Rectal smooth muscle tissue (tissue), 1 donor: ENCODE results near the gene PLA2G2D.

ENCODE experiments used
- H3K27ac ChIP-seq: one replicate; pipeline ENCODE4 v1.7.0; 2013; ENCODE audit warnings: low read depth, low read length, inconsistent platforms
- H3K27me3 ChIP-seq: one replicate; pipeline ENCODE4 v1.7.0; 2013; ENCODE audit warnings: low read length; ENCODE audit not compliant: control insufficient read depth, insufficient read depth
- H3K36me3 ChIP-seq: one replicate; pipeline ENCODE4 v1.7.0; 2013; ENCODE audit warnings: low read length; ENCODE audit not compliant: control insufficient read depth, insufficient read depth
- H3K4me1 ChIP-seq: one replicate; pipeline ENCODE4 v1.7.0; 2013; ENCODE audit warnings: low read length; ENCODE audit not compliant: control insufficient read depth, insufficient read depth
- H3K4me3 ChIP-seq: one replicate; pipeline ENCODE4 v1.7.0; 2013; ENCODE audit warnings: low read length
- H3K9ac ChIP-seq: one replicate; pipeline ENCODE4 v1.7.0; 2013; ENCODE audit warnings: low read length

Gene PLA2G2D

DNA sequence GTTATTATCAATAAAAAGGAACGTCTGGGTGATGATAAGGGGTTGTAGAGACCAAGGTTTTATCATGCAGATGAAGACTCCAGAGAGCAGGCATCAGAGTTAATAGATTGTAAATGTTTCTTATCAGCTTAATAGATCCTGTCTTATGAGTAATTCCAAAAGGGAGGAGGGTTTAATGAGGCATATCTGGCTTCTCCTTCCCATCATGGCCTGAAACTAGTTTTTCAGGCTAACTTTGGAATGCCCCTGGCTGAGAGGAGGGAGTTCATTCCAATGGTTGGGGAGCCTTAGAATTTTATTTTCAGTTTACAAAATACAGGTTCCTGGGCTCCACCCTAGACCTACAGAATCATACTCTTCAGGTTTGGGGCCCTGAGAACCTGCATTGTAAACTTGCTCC is 13.5 kb downstream of the PLA2G2D start:
- Histone ChIP-seq H3K4me1 (no peaks in the 10 kb centered on the region), H3K4me3 (no peak overlapping the region), H3K27ac (no peak overlapping the region), H3K27me3 (no peaks in the 10 kb centered on the region), H3K9ac (no peak overlapping the region), H3K36me3 (no peaks in the 10 kb centered on the region)

DNA sequence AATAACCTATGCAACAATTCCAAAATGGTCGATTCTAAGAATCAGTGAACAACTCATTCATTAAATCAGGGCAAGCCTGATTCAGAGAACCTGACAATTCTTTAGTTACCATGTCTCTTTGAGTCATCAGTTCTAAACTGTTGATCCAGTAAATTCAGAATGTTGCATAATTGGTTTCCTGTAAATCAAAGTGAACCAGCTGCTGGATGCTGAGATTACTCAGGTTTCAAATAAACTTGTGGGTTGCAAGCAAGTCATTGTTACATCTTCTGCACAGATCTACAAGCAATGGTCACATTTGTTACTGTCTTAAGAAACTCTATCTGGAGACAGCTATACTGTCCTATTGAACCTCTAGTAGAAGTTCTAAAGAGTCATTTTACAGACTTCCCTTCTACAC is 16.5 kb downstream of the PLA2G2D start:
- Histone ChIP-seq H3K27ac (no peak overlapping the region), H3K27me3 (no peaks in the 10 kb centered on the region), H3K4me1 (no peaks in the 10 kb centered on the region), H3K4me3 (no peak overlapping the region), H3K9ac (no peak overlapping the region), H3K36me3 (no peaks in the 10 kb centered on the region)

DNA sequence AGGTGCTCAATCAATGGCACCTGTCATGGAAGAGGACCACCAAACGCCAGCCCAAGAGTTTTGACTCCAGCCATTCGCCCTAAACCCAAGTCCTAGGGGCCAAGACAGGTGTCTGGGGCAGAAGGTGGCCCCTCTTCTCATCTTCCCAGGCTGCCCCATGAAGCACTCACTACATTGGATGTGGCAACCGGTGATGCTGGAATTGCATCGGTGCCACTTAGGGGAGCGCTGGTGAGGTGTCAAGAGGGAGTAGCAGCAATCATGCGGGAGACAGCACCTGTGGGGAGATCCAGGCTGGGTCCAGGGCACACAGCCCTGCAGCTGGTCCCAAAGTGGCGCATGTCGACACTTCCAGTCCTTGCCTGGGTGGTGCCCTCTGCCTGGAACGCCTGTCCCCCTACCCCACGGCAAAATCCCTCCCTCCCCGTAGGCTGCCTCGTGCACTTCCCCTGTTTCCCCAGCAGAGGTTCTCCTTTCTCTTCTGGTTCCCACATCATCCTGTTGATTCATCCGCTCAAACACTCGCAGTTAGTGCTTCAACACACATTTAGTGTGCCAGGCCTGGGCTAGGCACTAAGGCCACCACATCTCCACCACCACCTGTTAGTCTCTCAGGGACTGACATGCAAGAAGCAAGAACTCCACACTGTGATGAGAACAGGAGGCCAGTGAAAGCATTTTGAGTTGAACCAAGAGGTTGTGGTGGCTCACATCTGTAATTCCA is 18.5 kb downstream of the PLA2G2D start:
- Histone ChIP-seq H3K4me3 (no peak overlapping the region), H3K27ac (no peak overlapping the region), H3K27me3 (no peaks in the 10 kb centered on the region), H3K9ac (no peak overlapping the region), H3K4me1 (no peaks in the 10 kb centered on the region), H3K36me3 (no peaks in the 10 kb centered on the region)

DNA sequence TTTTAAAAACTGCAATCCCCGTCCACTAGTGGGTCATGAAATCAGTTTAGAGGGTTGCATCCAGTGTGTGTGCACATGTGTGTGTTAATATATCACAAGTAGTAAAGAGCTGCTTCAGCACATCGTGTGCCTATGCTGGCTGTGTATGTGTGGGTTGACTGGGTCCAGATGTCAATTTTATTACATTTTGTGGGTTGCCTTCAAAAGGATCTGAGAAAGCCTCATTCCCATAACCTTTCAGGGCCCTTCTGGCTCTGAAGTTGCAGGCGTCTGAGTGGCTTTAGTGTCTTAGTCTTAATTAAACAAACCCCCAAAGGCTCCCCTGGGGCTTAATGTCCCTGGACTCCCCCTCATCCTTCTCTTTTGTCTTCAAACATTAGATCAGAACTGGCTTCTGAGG is 19.8 kb downstream of the PLA2G2D start:
- H3K4me1 ChIP-seq: no peaks in the 10 kb centered on the region
- no peak overlapping the region for H3K4me3 ChIP-seq
- no peaks in the 10 kb centered on the region for H3K36me3 ChIP-seq
- H3K27ac ChIP-seq: no peak overlapping the region
- H3K27me3 ChIP-seq: no peaks in the 10 kb centered on the region
- no peak overlapping the region for H3K9ac ChIP-seq

DNA sequence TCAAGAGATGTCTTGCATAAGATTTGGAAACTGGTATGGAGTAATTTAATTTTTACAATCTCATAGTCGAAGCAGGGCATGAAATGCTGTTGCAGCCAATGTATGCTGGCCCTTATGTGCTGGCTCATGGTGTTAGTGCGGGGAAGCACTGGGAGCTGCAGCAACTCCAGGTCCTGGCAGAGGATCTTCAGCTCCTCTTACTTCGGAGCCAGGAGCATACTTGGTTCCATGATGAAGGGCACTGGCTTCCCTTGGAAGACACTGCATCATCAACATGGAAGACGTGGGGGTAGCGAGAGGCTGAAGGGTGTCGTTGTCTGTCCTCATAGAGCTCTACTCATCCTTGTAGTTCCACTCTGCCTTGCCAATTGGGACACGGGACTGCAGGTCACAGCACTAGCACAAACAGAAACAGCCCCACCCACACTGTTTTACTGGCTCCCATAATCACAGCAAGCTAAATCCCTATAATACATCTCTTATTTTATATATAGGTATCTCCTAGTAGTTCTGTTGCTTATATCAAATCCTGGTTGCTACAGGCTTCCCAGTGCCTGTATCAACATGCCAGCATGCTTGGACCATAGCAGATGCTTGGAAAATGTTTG is 22.4 kb downstream of the PLA2G2D start:
- Histone ChIP-seq H3K4me3 (no peak overlapping the region), H3K27ac (no peak overlapping the region), H3K9ac (no peak overlapping the region), H3K36me3 (no peaks in the 10 kb centered on the region), H3K27me3 (no peaks in the 10 kb centered on the region), H3K4me1 (no peaks in the 10 kb centered on the region)

DNA sequence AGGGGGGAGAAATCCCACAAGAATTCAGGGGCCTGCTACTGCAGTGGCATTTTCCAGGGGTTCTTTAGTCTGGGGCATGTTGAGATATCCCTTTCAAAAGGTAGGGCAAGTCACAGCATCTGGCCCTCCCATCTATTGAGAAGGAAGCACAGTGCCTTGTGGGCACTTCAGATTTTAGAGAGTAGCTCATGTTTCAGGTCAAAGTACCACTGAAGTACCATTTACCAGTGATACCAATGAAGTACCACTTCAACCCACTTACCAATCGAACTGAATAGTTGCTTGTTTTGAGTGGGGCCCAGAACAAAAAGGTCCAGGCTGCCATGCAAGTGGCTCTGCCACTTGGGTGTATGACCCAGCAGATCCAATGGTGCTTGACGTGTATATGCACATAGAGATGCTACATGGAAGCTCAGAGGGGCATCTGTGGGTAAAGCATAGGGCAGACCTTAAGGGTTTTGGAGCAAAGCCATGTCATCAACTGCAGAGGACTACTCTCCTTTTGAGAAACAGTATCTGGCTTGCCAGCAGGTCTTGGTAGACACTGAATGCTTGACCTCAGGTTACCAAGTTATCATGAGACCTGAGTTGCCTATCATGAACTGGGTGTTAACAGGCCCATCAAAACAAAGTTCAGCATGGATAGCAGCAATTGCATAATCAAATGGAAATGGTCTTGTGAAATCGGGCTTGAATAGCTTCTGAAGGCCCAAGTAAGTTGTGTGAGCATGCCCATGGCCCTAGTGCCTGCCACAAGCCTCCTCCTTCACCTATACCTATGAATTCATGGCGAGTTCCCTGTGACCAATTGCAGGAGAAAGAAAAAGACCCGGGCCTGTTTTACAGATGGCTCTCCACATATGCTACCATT is 23.5 kb downstream of the PLA2G2D start:
- Histone ChIP-seq H3K27ac (no peak overlapping the region), H3K4me3 (no peak overlapping the region), H3K36me3 (no peaks in the 10 kb centered on the region), H3K27me3 (no peaks in the 10 kb centered on the region), H3K4me1 (no peaks in the 10 kb centered on the region), H3K9ac (no peak overlapping the region)

DNA sequence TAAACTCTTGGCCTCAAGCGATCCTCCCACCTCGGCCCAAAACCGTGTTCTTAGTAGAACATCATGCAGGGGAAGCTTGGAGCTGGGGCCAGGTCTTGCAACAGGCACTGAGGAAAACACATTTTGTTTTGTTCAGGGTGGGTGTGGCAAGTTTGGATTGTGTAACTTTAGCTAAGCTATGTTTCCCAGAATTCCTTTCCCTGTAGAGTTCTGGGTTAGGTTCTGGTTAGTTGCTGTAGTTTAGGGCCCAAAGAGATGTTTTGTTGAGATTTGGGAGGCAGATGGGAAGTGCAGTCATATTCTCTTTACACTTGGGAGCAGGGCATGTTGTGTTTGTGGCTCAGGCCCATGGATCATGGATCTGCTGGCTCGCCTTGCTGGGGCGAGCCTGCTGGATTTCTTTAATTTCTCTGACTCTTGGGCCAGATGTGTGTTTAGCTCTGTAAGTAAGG is 25.4 kb downstream of the PLA2G2D start:
- no peak overlapping the region for H3K27ac ChIP-seq

DNA sequence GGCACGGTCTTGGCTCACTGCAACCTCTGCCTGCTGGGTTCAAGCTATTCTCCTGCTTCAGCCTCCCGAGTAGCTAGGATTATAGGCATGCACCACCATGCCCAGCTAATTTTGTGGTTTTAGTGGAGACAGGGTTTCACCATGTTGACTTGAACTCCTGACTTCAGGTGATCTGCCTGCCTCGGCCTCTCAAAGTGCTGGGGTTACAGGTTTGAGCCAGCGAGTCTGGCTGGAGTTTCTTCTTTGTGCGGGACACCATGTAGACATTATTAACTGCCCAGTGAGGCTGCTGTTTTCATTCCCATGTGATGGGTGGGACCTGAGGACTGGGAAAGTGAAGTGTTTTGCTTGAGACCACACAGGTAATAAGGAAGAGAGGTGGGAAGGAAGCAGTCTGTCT is 26.0 kb downstream of the PLA2G2D start:
- H3K4me3 ChIP-seq: no peak overlapping the region
- H3K27me3 ChIP-seq: no peaks in the 10 kb centered on the region
- H3K4me1 ChIP-seq: no peaks in the 10 kb centered on the region
- no peaks in the 10 kb centered on the region for H3K36me3 ChIP-seq
- no peak overlapping the region for H3K27ac ChIP-seq
- no peak overlapping the region for H3K9ac ChIP-seq

More for the DNA sequence above, 25.4 kb downstream of the PLA2G2D start:
- Histone ChIP-seq H3K9ac (no peak overlapping the region), H3K4me3 (no peak overlapping the region), H3K4me1 (no peaks in the 10 kb centered on the region), H3K27me3 (no peaks in the 10 kb centered on the region), H3K36me3 (no peaks in the 10 kb centered on the region)

DNA sequence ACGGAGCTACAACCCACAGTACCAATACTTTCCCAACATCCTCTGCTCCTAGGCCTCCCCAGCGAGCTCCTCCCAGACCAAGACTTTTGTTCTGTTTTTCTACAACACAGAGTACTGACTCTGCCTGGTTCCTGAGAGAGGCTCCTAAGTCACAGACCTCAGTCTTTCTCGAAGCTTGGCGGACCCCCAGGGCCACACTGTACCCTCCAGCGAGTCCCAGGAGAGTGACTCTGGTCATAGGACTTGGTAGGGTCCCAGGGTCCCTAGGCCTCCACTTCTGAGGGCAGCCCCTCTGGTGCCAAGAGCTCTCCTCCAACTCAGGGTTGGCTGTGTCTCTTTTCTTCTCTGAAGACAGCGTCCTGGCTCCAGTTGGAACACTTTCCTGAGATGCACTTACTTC is 28.7 kb downstream of the PLA2G2D start:
- no peaks in the 10 kb centered on the region for H3K36me3 ChIP-seq
- H3K9ac ChIP-seq: no peak overlapping the region
- no peaks in the 10 kb centered on the region for H3K4me1 ChIP-seq
- no peak overlapping the region for H3K27ac ChIP-seq
- no peaks in the 10 kb centered on the region for H3K27me3 ChIP-seq
- H3K4me3 ChIP-seq: no peak overlapping the region

DNA sequence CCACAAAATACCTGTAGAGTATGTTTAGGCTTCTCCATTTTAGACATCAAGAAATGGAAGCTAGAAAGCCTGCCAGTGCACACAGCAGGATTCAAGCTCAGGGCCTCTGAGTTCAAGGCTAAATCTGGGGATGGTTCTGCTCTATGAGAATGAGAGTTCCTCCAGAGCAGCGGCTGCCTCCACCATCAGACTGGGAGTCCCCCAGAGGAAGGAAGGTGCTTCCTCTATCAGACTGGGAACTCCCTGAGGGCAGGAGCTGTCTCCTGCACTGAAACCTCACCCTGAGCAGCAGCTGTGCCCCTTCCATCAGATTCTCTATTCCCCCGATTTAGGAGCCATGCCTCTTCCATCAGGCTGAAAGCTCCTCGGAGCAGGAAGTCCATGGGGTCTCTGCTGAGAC is 29.2 kb downstream of the PLA2G2D start:
- Histone ChIP-seq H3K9ac (no peak overlapping the region), H3K4me3 (no peak overlapping the region), H3K36me3 (no peaks in the 10 kb centered on the region), H3K27ac (no peak overlapping the region), H3K27me3 (no peaks in the 10 kb centered on the region), H3K4me1 (no peaks in the 10 kb centered on the region)

DNA sequence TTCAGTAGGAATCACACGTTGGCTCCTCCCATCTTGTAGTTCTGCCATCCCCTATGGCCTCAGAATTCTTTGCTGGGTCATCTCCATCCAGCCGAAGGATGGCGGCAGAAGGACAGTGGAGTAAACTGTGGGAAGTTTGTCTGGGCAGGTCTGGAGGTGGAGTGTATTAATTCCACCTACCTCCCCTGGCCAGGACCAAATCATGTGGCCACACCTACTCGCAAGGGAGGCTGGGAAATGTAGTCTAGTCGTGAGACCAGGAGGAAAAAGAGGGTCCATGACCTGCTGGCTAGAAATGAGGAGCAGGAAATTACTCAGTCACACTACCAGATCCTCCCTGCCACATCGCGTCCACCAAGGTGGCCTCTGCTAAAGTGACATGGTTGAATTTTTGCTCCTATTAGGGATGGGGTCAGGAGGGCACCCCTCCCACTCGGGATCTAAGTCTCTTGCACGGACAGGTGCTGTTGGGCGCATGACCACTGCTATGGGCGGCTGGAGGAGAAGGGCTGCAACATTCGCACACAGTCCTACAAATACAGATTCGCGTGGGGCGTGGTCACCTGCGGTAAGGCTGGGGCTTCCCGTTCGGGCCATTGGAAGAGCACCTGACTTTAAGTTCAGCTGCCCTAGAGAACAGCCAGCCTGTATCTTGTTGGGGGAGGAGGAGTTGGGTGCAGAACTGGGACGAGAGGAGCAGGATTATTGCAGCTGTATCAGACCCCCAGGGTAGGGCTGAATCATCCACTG is 29.8 kb downstream of the PLA2G2D start:
- Histone ChIP-seq H3K27me3 (no peaks in the 10 kb centered on the region), H3K36me3 (no peaks in the 10 kb centered on the region), H3K4me1 (no peaks in the 10 kb centered on the region), H3K27ac (no peak overlapping the region), H3K9ac (no peak overlapping the region), H3K4me3 (no peak overlapping the region)

DNA sequence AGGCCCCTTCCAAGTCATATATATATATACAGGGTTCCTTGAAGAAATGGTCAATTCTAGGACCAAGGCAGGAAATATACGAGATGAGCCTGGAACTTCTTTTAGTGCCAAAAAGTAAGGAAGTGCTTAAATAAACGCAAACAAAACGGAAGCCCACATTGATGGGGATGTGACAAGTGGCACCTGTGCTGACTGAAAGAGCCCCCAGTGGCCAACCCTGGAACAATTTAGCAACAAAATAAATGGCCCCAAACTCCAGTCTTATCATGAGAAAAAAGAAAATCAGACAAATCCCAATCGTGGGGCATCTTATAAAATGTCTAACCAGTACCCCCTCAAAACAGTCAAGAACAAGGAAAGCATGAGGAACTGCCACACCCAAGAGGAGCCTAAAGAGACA is 31.7 kb downstream of the PLA2G2D start:
- Histone ChIP-seq H3K4me3 (no peak overlapping the region), H3K4me1 (no peaks in the 10 kb centered on the region), H3K27ac (no peak overlapping the region), H3K36me3 (no peaks in the 10 kb centered on the region), H3K27me3 (no peaks in the 10 kb centered on the region), H3K9ac (no peak overlapping the region)
